Measurements from ENCODE around the gene CFDP1. TPM values are rescaled to one million over a fixed set of nuclear protein-coding genes. Genes with fewer than 3 reads are reported as not detected.

CFDP1 gene
- total RNA-seq, 1 donor from 2014 or later = 117 TPM

DNA sequence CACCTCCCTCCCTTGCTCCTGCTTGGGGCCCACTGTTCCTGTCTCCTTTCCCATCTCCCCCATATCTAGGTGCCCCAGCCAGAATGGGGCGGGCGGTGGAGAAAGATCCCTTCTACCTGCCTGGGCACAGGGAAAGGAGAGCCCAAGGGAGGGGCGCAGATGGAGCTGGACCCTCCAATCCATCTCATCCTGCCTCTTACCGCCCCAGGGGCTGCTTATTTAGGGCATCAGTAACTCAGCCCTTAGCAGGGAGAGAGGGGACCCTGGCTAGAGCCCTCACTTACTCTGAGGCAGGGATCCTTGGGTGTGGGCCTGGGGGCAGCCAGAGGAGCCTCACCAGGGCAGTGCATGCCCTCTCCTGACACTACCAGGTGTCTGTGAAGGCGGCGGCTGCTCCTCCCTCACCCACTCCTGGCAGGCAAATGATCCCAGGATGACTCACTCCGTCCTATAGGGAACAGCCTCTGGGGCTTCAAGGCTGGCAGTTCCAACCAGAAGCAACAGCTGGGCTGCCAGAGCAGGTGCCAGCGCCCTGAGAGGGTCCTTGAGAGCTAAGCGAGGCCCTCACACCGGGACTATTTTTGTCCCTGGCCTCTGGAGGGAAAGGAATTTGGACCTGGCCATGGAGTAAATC lies 165.6 kb downstream of the CFDP1 start:
- DNase-seq (ENCODE audit: low read depth) = no peak
- H3K4me3 ChIP-seq (ENCODE audit: low read depth, low read length) = no peak overlapping the region

GRCh38 chr16:75266738-75267630 lies 166.3 kb downstream of the CFDP1 start:
- DNase-seq (ENCODE audit: low read depth) = no peak
- H3K4me3 ChIP-seq (ENCODE audit: low read depth, low read length) = peak overlapping the region; percentile 90
- TF ChIP-seq, protein P1, sequence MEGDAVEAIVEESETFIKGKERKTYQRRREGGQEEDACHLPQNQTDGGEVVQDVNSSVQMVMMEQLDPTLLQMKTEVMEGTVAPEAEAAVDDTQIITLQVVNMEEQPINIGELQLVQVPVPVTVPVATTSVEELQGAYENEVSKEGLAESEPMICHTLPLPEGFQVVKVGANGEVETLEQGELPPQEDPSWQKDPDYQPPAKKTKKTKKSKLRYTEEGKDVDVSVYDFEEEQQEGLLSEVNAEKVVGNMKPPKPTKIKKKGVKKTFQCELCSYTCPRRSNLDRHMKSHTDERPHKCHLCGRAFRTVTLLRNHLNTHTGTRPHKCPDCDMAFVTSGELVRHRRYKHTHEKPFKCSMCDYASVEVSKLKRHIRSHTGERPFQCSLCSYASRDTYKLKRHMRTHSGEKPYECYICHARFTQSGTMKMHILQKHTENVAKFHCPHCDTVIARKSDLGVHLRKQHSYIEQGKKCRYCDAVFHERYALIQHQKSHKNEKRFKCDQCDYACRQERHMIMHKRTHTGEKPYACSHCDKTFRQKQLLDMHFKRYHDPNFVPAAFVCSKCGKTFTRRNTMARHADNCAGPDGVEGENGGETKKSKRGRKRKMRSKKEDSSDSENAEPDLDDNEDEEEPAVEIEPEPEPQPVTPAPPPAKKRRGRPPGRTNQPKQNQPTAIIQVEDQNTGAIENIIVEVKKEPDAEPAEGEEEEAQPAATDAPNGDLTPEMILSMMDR (conservative IDR thresholded peaks at IDR 0.05; ENCODE audit: low read depth, low read length) = no peak

More for the DNA sequence above, 165.6 kb downstream of the CFDP1 start:
- TF ChIP-seq, protein P1 (conservative IDR thresholded peaks at IDR 0.05; ENCODE audit: low read depth, low read length) = no peak

GRCh38 chr16:75265911-75266701 lies 167.2 kb downstream of the CFDP1 start:
- H3K4me3 ChIP-seq (ENCODE audit: low read depth, low read length) = peak overlapping the region; percentile 90
- TF ChIP-seq, protein P1 (conservative IDR thresholded peaks at IDR 0.05; ENCODE audit: low read depth, low read length) = no peak
- DNase-seq (ENCODE audit: low read depth) = no peak

DNA sequence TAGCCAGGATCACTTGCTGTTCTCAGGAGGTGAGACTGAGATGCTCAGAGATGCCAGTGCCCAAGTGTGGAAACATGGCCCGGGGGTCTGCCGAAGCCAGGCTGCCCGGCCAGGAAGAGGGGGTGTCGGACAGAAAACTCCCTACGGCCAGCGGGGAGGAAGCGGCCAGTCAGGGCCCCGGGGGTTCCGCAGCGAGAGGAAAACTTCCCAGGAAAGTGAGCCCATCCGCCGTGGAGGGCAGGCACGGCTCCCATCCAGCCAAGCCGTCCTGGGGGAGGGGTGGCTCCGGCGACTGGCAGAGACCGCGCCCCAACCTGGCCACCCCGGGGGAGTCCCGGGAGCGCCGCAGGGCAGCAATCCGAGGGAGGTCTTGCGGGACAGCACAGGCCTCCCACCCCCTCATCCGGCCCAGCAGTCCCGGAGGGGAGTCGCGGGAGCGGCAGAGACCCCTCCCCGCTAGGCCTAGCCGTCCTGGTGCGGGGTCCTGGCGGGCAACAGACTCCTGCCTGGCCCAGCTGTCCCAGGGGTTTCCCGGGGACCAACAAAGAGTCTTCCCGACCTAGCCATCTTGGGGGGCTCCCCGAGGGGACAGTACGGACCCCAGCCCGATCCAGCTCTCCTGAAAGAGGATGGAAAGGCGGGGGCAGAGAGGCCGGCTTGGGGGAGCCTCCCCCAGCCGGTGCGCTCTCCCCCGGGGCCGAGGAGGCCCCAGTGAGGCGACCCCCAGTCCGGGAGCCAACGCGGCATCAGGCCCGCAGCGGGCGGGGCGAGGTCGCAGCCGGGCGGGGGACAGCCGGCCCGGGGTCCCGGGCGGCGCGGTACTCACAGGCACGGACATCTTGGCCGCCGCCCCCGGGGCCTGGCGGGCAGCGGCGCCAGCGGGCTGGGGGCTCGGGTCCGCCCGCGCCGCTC lies 168.0 kb downstream of the CFDP1 start:
- peak overlapping the region; percentile 90 for H3K4me3 ChIP-seq (ENCODE audit: low read depth, low read length)
- TF ChIP-seq, protein P1 (conservative IDR thresholded peaks at IDR 0.05; ENCODE audit: low read depth, low read length) = no peak
- no peak for DNase-seq (ENCODE audit: low read depth)

DNA sequence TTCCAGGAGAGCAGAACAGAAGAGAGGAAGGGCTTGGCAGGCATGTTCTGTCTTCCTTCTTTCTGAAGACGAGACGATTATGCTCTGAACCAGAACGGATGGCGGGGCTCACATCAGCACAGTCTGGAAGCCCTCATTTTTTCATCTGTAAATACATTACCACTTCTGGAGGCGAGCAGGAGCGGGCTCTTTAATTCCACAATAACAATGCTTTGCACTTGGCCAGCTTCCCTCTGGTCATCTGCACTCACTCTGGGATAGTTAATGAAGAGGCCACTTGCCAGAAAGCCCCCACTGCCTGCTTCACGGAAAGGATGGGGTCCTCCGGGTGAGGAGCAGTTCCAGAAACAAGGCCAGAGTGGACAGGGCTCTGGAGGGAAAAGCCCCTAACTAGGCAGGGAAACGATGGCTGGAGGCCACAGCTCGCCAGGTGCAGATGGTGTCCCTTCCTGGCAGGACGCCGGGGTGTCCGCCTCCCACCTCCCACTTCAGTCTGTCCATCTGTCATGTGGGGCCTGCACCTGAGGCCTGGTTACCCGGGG lies 168.8 kb downstream of the CFDP1 start:
- no peak for DNase-seq (ENCODE audit: low read depth)
- TF ChIP-seq, protein P1 (conservative IDR thresholded peaks at IDR 0.05; ENCODE audit: low read depth, low read length) = no peak
- H3K4me3 ChIP-seq (ENCODE audit: low read depth, low read length) = peak overlapping the region; percentile 90
